Astrocyte (in vitro differentiated cells and primary cell): Measurements from ENCODE around the gene CABP7.

Experiments
- CTCF ChIP-seq: IDR thresholded peaks from 2 replicates; pipeline ENCODE4 v1.5.1; 2011; ENCODE audit warnings: low read depth, mild to moderate bottlenecking, inconsistent platforms, low read length, moderate library complexity; ENCODE audit not compliant: insufficient read depth
- EZH2 ChIP-seq: IDR thresholded peaks from 2 replicates; pipeline ENCODE4 v1.6.1; 2012; ENCODE audit warnings: mild to moderate bottlenecking, low read length, inconsistent platforms; ENCODE audit not compliant: insufficient read depth

- TF ChIP-seq CTCF (no peak), EZH2 (no peak)
Measured at GRCh38 chr22:29700900-29701154, 19.0 kb upstream of the CABP7 start.
